SHP77 (cell line): ENCODE data around the gene DNMT3L.
"Not testable (repeated sequence)": the region's sequence is repeated elsewhere in the genome, so short reads cannot be mapped to it uniquely, and the experiment has no call there.

ENCODE experiments used
- DNase-seq, 2 experiments: peaks; one replicate each; lab custom pipeline; 2025; lab: John Stamatoyannopoulos, UW

The DNMT3L gene

GRCh38 chr21:44295163-44295573, 33.5 kb upstream of the DNMT3L start:
- no peak for DNase-seq

- DNase-seq: no peak
These were observed 32.9 kb upstream of the DNMT3L start for GRCh38 chr21:44294391-44295162.

- no peak for DNase-seq
These were observed 32.0 kb upstream of the DNMT3L start for GRCh38 chr21:44293551-44294231.

- no peak for DNase-seq
These were observed 31.1 kb upstream of the DNMT3L start for GRCh38 chr21:44292812-44293195.

- no peak for DNase-seq
These were observed 30.5 kb upstream of the DNMT3L start for GRCh38 chr21:44291936-44292811.

- DNase-seq: no peak
These were observed 29.6 kb upstream of the DNMT3L start for GRCh38 chr21:44291078-44291935.

- no peak for DNase-seq
These were observed 28.8 kb upstream of the DNMT3L start for GRCh38 chr21:44290327-44291077.

GRCh38 chr21:44289381-44290010, 27.8 kb upstream of the DNMT3L start:
- no peak for DNase-seq

- DNase-seq: no peak
These were observed 26.8 kb upstream of the DNMT3L start for GRCh38 chr21:44288251-44289110.

GRCh38 chr21:44286716-44287632, 25.3 kb upstream of the DNMT3L start:
- no peak for DNase-seq

- DNase-seq: no peak
These were observed 24.5 kb upstream of the DNMT3L start for GRCh38 chr21:44286086-44286715.

- DNase-seq: no peak
These were observed 23.7 kb upstream of the DNMT3L start, which contains the start of gene AIRE for GRCh38 chr21:44285138-44285992. Gene AIRE (plus strand): TSS chr21:44285876. CDS start chr21:44286007, 131 bp downstream.

- DNase-seq: no peak
These were observed 22.3 kb upstream of the DNMT3L start for GRCh38 chr21:44283948-44284347.

- DNase-seq: not testable (repeated sequence)
These were observed 21.6 kb upstream of the DNMT3L start for GRCh38 chr21:44283211-44283785.

- DNase-seq: no peak
These were observed 20.7 kb upstream of the DNMT3L start for GRCh38 chr21:44282370-44282769.

- no peak for DNase-seq
These were observed 20.1 kb upstream of the DNMT3L start for GRCh38 chr21:44281801-44282200.
